Hepatocyte (in vitro differentiated cells): ENCODE measurements around the gene ABCB8. TPM values are rescaled to one million over a fixed set of nuclear protein-coding genes. Genes with fewer than 3 reads are reported as not detected.

Source experiments
- DNase-seq: peaks from one replicate; pipeline ENCODE4 v3.0.0-alpha.2; 2016; ENCODE audit warnings: low spot score
- H2AFZ ChIP-seq: fragments of 200-600 bp; sonication (generic); 2 replicates; pipeline ENCODE4 v1.6.0; 2016; ENCODE audit warnings: antibody characterized with exemption, mild to moderate bottlenecking
- H3K27ac ChIP-seq: fragments of 200-600 bp; sonication (generic); 2 replicates; pipeline ENCODE4 v1.5.1; 2016; ENCODE audit warnings: mild to moderate bottlenecking
- H3K27me3 ChIP-seq: fragments of 200-600 bp; sonication (generic); 2 replicates; pipeline ENCODE4 v1.6.1; 2016
- H3K36me3 ChIP-seq: fragments of 200-600 bp; sonication (generic); replicated peaks from 2 replicates; pipeline ENCODE4 v1.5.1; 2016; ENCODE audit warnings: low read depth; ENCODE audit not compliant: insufficient read depth
- H3K4me1 ChIP-seq: fragments of 200-600 bp; sonication (generic); 2 replicates; pipeline ENCODE4 v1.5.1; 2016; ENCODE audit warnings: mild to moderate bottlenecking, moderate library complexity; ENCODE audit not compliant: insufficient read depth
- H3K4me2 ChIP-seq: fragments of 200-600 bp; sonication (generic); 2 replicates; pipeline ENCODE4 v1.6.0; 2016
- H3K4me3 ChIP-seq: fragments of 200-600 bp; sonication (generic); 2 replicates; pipeline ENCODE4 v1.5.1; 2016; ENCODE audit warnings: mild to moderate bottlenecking
- H3K79me2 ChIP-seq: fragments of 200-600 bp; sonication (generic); 2 replicates; pipeline ENCODE4 v1.6.0; 2017; ENCODE audit warnings: mild to moderate bottlenecking
- H3K9me2 ChIP-seq: fragments of 200-600 bp; sonication (generic); replicated peaks from 2 replicates; pipeline ENCODE4 v1.6.0; 2017; ENCODE audit warnings: mild to moderate bottlenecking; ENCODE audit not compliant: insufficient read depth
- H3K9me3 ChIP-seq: fragments of 200-600 bp; sonication (generic); 2 replicates; pipeline ENCODE4 v1.5.1; 2016; ENCODE audit warnings: low read depth, mild to moderate bottlenecking
- H4K20me1 ChIP-seq: fragments of 200-600 bp; sonication (generic); 2 replicates; pipeline ENCODE4 v1.6.0; 2016; ENCODE audit warnings: mild to moderate bottlenecking; ENCODE audit not compliant: insufficient read depth, poor library complexity, severe bottlenecking
- CTCF ChIP-seq: fragments of 200-600 bp; sonication (generic); IDR thresholded peaks from 2 replicates; pipeline ENCODE4 v1.5.1; 2016; ENCODE audit warnings: antibody characterized with exemption, mild to moderate bottlenecking; ENCODE audit not compliant: poor library complexity
- EZH2 ChIP-seq: fragments of 200-600 bp; sonication (generic); IDR thresholded peaks from 2 replicates; pipeline ENCODE4 v1.6.1; 2016; ENCODE audit warnings: antibody characterized with exemption, mild to moderate bottlenecking, borderline replicate concordance
- EZH2phosphoT487 ChIP-seq: fragments of 200-600 bp; sonication (generic); IDR thresholded peaks from one replicate; pipeline ENCODE4 v1.6.1; 2018; ENCODE audit warnings: antibody characterized with exemption, mild to moderate bottlenecking, low read depth, moderate library complexity; ENCODE audit not compliant: unreplicated experiment, severe bottlenecking
- WGBS: methylation state at CpG from one replicate; pipeline ENCODE4 v1.1.6; 2016; ENCODE audit warnings: low lambda C conversion rate; ENCODE audit errors: missing lambda C conversion rate; 5-methylcytosine and 5-hydroxymethylcytosine counted together
- polyA plus RNA-seq: library from polyadenylated mRNA; unstranded; fragments of >200 nt; fragmentation: Nextera tagmentation; extraction: Ambion mirVana; gene quantifications from 2 replicates; pipeline ENCODE4 v1.2.1, GENCODE V29; 2016
- total RNA-seq: library from RNA; depleted of rRNA; stranded (reverse); fragments of >200 nt; gene quantifications from 2 replicates; pipeline ENCODE4 v1.2.3, GENCODE V29; 2014

Gene ABCB8
- total and polyA plus RNA-seq, 2 experiments from 2014 or later = 24.4 to 32.6 TPM

- H3K27me3 ChIP-seq = peaks cover 33% of the 10 kb centered on the region
- WGBS = 14% methylated on average over 53 of the region's 82 CpGs
- peak overlapping the region; percentile 78 for H3K4me2 ChIP-seq
- H3K9me3 ChIP-seq = no peaks in the 10 kb centered on the region
- H3K4me3 ChIP-seq = no peak overlapping the region
- DNase-seq = peak; percentile 68
- peaks cover 16% of the 10 kb centered on the region for H3K4me1 ChIP-seq
- H3K79me2 ChIP-seq = no peaks in the 10 kb centered on the region
- TF ChIP-seq EZH2phosphoT487 = no peak
- TF ChIP-seq EZH2 = peak; percentile 58
- H3K27ac ChIP-seq = no peak overlapping the region
- no peaks in the 10 kb centered on the region for H3K36me3 ChIP-seq
- peak overlapping the region; percentile 31 for H2AFZ ChIP-seq
- no peaks in the 10 kb centered on the region for H3K9me2 ChIP-seq
- no peaks in the 10 kb centered on the region for H4K20me1 ChIP-seq
Observed at GRCh38 chr7:151018421-151019129, 9.7 kb upstream of the ABCB8 start.

- Histone ChIP-seq H3K4me1 (peaks cover 12% of the 10 kb centered on the region), H3K27ac (no peak overlapping the region), H3K79me2 (no peaks in the 10 kb centered on the region), H3K4me3 (no peak overlapping the region), H4K20me1 (no peaks in the 10 kb centered on the region), H3K27me3 (peaks cover 33% of the 10 kb centered on the region), H3K9me2 (no peaks in the 10 kb centered on the region), H2AFZ (peak overlapping the region; percentile 31), H3K4me2 (peak overlapping the region; percentile 78), H3K9me3 (no peaks in the 10 kb centered on the region), H3K36me3 (no peaks in the 10 kb centered on the region)
- DNase-seq = no peak
- TF ChIP-seq EZH2 (no peak), CTCF (no peak), EZH2phosphoT487 (no peak)
- WGBS = 49% methylated on average over 20 of the region's 20 CpGs
Observed at GRCh38 chr7:151019130-151019447, 9.2 kb upstream of the ABCB8 start.

GRCh38 chr7:151020231-151020630 lies 8.0 kb upstream of the ABCB8 start:
- Histone ChIP-seq H3K4me1 (peaks cover 12% of the 10 kb centered on the region), H2AFZ (no peak overlapping the region)
- 43% methylated on average over 4 of the region's 7 CpGs for WGBS

More at GRCh38 chr7:151020231-151020630, 8.0 kb upstream of the ABCB8 start:
- Histone ChIP-seq H3K36me3 (no peaks in the 10 kb centered on the region), H3K4me2 (peak overlapping the region; percentile 53), H3K27me3 (peaks cover 33% of the 10 kb centered on the region), H3K4me3 (no peak overlapping the region), H3K9me2 (no peaks in the 10 kb centered on the region), H4K20me1 (no peaks in the 10 kb centered on the region), H3K9me3 (no peaks in the 10 kb centered on the region), H3K27ac (no peak overlapping the region), H3K79me2 (no peaks in the 10 kb centered on the region)
- no peak for TF ChIP-seq CTCF
- TF ChIP-seq EZH2 = no peak
- TF ChIP-seq EZH2phosphoT487 = no peak
- DNase-seq = no peak
